GM10248 (cell line): ENCODE results near the gene TRIM2.

Source experiments
- CTCF ChIA-PET: fragments of 300-600 bp; sonication (Branson Sonifier 250); formaldehyde crosslinking; extraction: SDS; loops from one replicate; lab custom pipeline; 2021; ENCODE audit warnings: antibody characterized with exemption; lab: Yijun Ruan, JAX
- POLR2A ChIA-PET: fragments of 350-650 bp; sonication (Branson Sonifier 250); formaldehyde crosslinking; extraction: SDS; loops from one replicate; lab custom pipeline; 2020; ENCODE audit warnings: antibody characterized with exemption; lab: Yijun Ruan, JAX
- DNase-seq: peaks from one replicate; pipeline ENCODE4 v3.0.0; 2012; ENCODE audit errors: extremely low spot score
- CTCF ChIP-seq: IDR thresholded peaks from 2 replicates; pipeline ENCODE4 v1.5.1; 2012; ENCODE audit warnings: mild to moderate bottlenecking, low read depth; ENCODE audit errors: extremely low read depth, missing control alignments, control extremely low read depth

The TRIM2 gene

GRCh38 chr4:153215921-153216320, 11.7 kb downstream of the TRIM2 start:
- POLR2A ChIA-PET, result no interaction called here
- CTCF ChIA-PET, result interaction anchor here (1.2 to 1.6 kb wide), 3 partner anchors 8 to 534 kb away, joined by 3 to 5 read pairs (median 3); no protein-coding TSS in a partner anchor
- no peak for DNase-seq
- TF ChIP-seq CTCF, result no peak

GRCh38 chr4:153216546-153216945, 12.3 kb downstream of the TRIM2 start:
- ChIA-PET POLR2A (no interaction called here), CTCF (interaction anchor here (1.2 to 1.6 kb wide), 2 partner anchors 9 to 533 kb away, joined by 3 read pairs; no protein-coding TSS in a partner anchor)
- DNase-seq, result no peak
- no peak for TF ChIP-seq CTCF

- TF ChIP-seq CTCF, result no peak
- POLR2A ChIA-PET, result no interaction called here
- CTCF ChIA-PET, result no interaction called here
- no peak for DNase-seq
Observed at GRCh38 chr4:153217440-153217839, 13.2 kb downstream of the TRIM2 start.

- ChIA-PET CTCF (no interaction called here), POLR2A (no interaction called here)
- TF ChIP-seq CTCF, result no peak
- no peak for DNase-seq
Observed at GRCh38 chr4:153218961-153219360, 14.7 kb downstream of the TRIM2 start.

- TF ChIP-seq CTCF, result no peak
Observed at GRCh38 chr4:153220682-153221395, 16.6 kb downstream of the TRIM2 start.

GRCh38 chr4:153221783-153222706, 17.8 kb downstream of the TRIM2 start:
- ChIA-PET CTCF (interaction anchor here (1.0 to 1.1 kb wide), 2 partner anchors 94 to 96 kb away, joined by 3 to 4 read pairs; no protein-coding TSS in a partner anchor), POLR2A (no interaction called here)
- no peak for TF ChIP-seq CTCF
- peak; percentile 33 for DNase-seq

More at GRCh38 chr4:153220682-153221395, 16.6 kb downstream of the TRIM2 start:
- no peak for DNase-seq
- ChIA-PET CTCF (no interaction called here), POLR2A (no interaction called here)
